HepG2 (cell line): Measurements from ENCODE around the gene UBAP1. TPM values are rescaled to one million over a fixed set of nuclear protein-coding genes. Genes with fewer than 3 reads are reported as not detected.

Experiments
- ATAC-seq: fragments of 200-7000 bp; cut with Tn5 transposase; 3 replicates; pipeline ENCODE4 v1.9.1; 2020; ENCODE audit warnings: mild to moderate bottlenecking, moderate library complexity
- BruUV-seq: library from RNA; stranded (reverse); fragments of 400-500 nt; replicated peaks from 2 replicates; lab custom pipeline; 2021; lab: Mats Ljungman, UMichigan
- CTCF ChIA-PET: fragments of 300-600 bp; formaldehyde crosslinking; extraction: SDS; loops from one replicate; lab custom pipeline; 2021; ENCODE audit warnings: low total read pairs, inconsistent platforms, low intra/inter-chr PET ratio; lab: Yijun Ruan, JAX
- POLR2A ChIA-PET: fragments of 350-600 bp; sonication (Branson Sonifier 250); formaldehyde crosslinking; loops from one replicate; lab custom pipeline; 2020; ENCODE audit warnings: antibody characterized with exemption, inconsistent platforms; lab: Yijun Ruan, JAX
- DNase-seq: peaks from one replicate; pipeline ENCODE4 v3.0.0-alpha.2; 2015; ENCODE audit warnings: low spot score
- FAIRE-seq: peaks from 3 replicates; lab custom pipeline; 2011; peaks lifted over from hg19 to GRCh38; lab: Jason Lieb, UNC
- H2AFZ ChIP-seq: one replicate; pipeline ENCODE4 v1.6.1; 2011; ENCODE audit warnings: low read length, inconsistent platforms
- H3K27ac ChIP-seq: fragments of 300-600 bp; 3 replicates; pipeline ENCODE4 v1.8.0; 2011; ENCODE audit warnings: mixed run types, mild to moderate bottlenecking, mixed read lengths, low read length, inconsistent platforms; ENCODE audit not compliant: insufficient read depth; ENCODE audit errors: extremely low read length
- H3K27me3 ChIP-seq, 2 experiments: fragments of 200-600 bp in 1 of 2; 2 replicates in 1 of 2; 3 replicates in 1 of 2; pipeline versions ENCODE4 v1.6.0 to v1.8.0; 2011; ENCODE audit warnings: low read length in 2 of 2, mild to moderate bottlenecking in 2 of 2, moderate library complexity in 2 of 2, inconsistent platforms in 1 of 2; ENCODE audit not compliant: insufficient read depth in 2 of 2, control insufficient read depth in 1 of 2
- H3K36me3 ChIP-seq, 2 experiments: fragments of 200-600 bp in 1 of 2; replicated peaks in 1 of 2; 2 replicates in 1 of 2; 3 replicates in 1 of 2; pipeline versions ENCODE4 v1.5.1 to v1.8.0; 2011; ENCODE audit warnings: low read length in 2 of 2, inconsistent platforms in 1 of 2; ENCODE audit not compliant: insufficient read depth in 2 of 2, control insufficient read depth in 1 of 2
- H3K4me1 ChIP-seq: 2 replicates; pipeline ENCODE4 v1.5.1; 2012; ENCODE audit warnings: low read length, inconsistent platforms; ENCODE audit not compliant: insufficient read depth
- H3K4me2 ChIP-seq: 2 replicates; pipeline ENCODE4 v1.6.0; 2011; ENCODE audit warnings: low read depth, low read length, inconsistent platforms
- H3K4me3 ChIP-seq, 3 experiments: fragments of 200-600 bp in 1 of 3; sonication (generic), shearing (Covaris generic) in 1 of 3; replicated peaks in 1 of 3; 2 replicates each; pipeline ENCODE4 v1.5.1; 2011 to 2016; ENCODE audit warnings: low read length in 3 of 3, inconsistent platforms in 2 of 3, low read depth in 2 of 3, mild to moderate bottlenecking in 2 of 3, control low read depth in 1 of 3, mixed read lengths in 1 of 3; ENCODE audit not compliant: insufficient read depth in 1 of 3
- H3K79me2 ChIP-seq: one replicate; pipeline ENCODE4 v1.6.1; 2011; ENCODE audit warnings: low read length, inconsistent platforms; ENCODE audit not compliant: insufficient read depth
- H3K9ac ChIP-seq: 2 replicates; pipeline ENCODE4 v1.6.0; 2011; ENCODE audit warnings: mild to moderate bottlenecking, low read depth, low read length, inconsistent platforms; ENCODE audit not compliant: insufficient read depth
- H3K9me3 ChIP-seq: 2 replicates; pipeline ENCODE4 v1.5.1; 2012; ENCODE audit warnings: mild to moderate bottlenecking, low read length
- H4K20me1 ChIP-seq: 2 replicates; pipeline ENCODE4 v1.6.0; 2011; ENCODE audit warnings: inconsistent platforms, mild to moderate bottlenecking, low read length, moderate library complexity; ENCODE audit not compliant: insufficient read depth
- AGO1 ChIP-seq: fragments of 200-400 bp; formaldehyde crosslinking; IDR thresholded peaks from 2 replicates; pipeline ENCODE4 v1.6.1; 2017; ENCODE audit warnings: mild to moderate bottlenecking, low read depth, low read length, moderate library complexity; ENCODE audit not compliant: poor library complexity, severe bottlenecking
- ATF7 ChIP-seq, 2 experiments: fragments of 450-650 bp in 1 of 2; sonication (generic) in 1 of 2; formaldehyde crosslinking in 1 of 2; IDR thresholded peaks; 2 replicates each; pipeline versions ENCODE4 v1.4.0 to v1.6.1; 2016 to 2020; ENCODE audit warnings: antibody characterized with exemption in 1 of 2, mild to moderate bottlenecking in 1 of 2, missing genetic modification reagents in 1 of 2
- HOXA3 ChIP-seq: sonication (generic); formaldehyde crosslinking; IDR thresholded peaks from 2 replicates; pipeline ENCODE4 v1.5.0; 2020; ENCODE audit warnings: missing genetic modification reagents
- KLF16 ChIP-seq, 2 experiments: sonication (generic) in 1 of 2; formaldehyde crosslinking in 1 of 2; IDR thresholded peaks; 2 replicates each; pipeline versions ENCODE4 v1.6.1 to v1.8.0; 2016 to 2023; ENCODE audit warnings: missing genetic modification reagents in 2 of 2, missing compliant biosample characterization in 1 of 2
- MEF2D ChIP-seq: sonication (generic); formaldehyde crosslinking; IDR thresholded peaks from 2 replicates; pipeline ENCODE4 v1.5.1; 2020; ENCODE audit warnings: mild to moderate bottlenecking, missing genetic modification reagents
- MYC ChIP-seq: sonication (generic); formaldehyde crosslinking; IDR thresholded peaks from 2 replicates; pipeline ENCODE4 v1.9.0; 2021; ENCODE audit warnings: missing genetic modification reagents, borderline replicate concordance
- NFKB2 ChIP-seq: sonication (generic); formaldehyde crosslinking; IDR thresholded peaks from 2 replicates; pipeline ENCODE4 v1.4.0; 2020; ENCODE audit warnings: missing genetic modification reagents, borderline replicate concordance
- PHF8 ChIP-seq: sonication (generic); formaldehyde crosslinking; IDR thresholded peaks from 2 replicates; pipeline ENCODE4 v1.5.0; 2020; ENCODE audit warnings: missing genetic modification reagents
- SMAD3 ChIP-seq: sonication (generic); formaldehyde crosslinking; IDR thresholded peaks from 2 replicates; pipeline ENCODE4 v1.4.0; 2020; ENCODE audit warnings: missing genetic modification reagents
- SNAPC2 ChIP-seq: sonication (generic); formaldehyde crosslinking; IDR thresholded peaks from 2 replicates; pipeline ENCODE4 v1.8.1; 2022; ENCODE audit warnings: mild to moderate bottlenecking, missing genetic modification reagents
- SYNCRIP ChIP-seq: fragments of 200-400 bp; formaldehyde crosslinking; IDR thresholded peaks from 2 replicates; pipeline ENCODE4 v1.6.1; 2018; ENCODE audit warnings: mild to moderate bottlenecking, low read depth, low read length; ENCODE audit not compliant: insufficient read depth
- XBP1 ChIP-seq: sonication (generic); formaldehyde crosslinking; IDR thresholded peaks from 2 replicates; pipeline ENCODE4 v1.5.0; 2020; ENCODE audit warnings: missing genetic modification reagents
- ZKSCAN1 ChIP-seq: fragments of 150-350 bp; IDR thresholded peaks from 2 replicates; pipeline ENCODE4 v1.6.1; 2014; ENCODE audit warnings: low read length
- ZNF468 ChIP-seq: sonication (generic); formaldehyde crosslinking; IDR thresholded peaks from 2 replicates; pipeline ENCODE4 v1.8.0; 2022; ENCODE audit warnings: mild to moderate bottlenecking, moderate library complexity, missing genetic modification reagents
- ZNF558 ChIP-seq: sonication (generic); formaldehyde crosslinking; IDR thresholded peaks from 2 replicates; pipeline ENCODE4 v1.9.0; 2022; ENCODE audit warnings: mild to moderate bottlenecking, missing genetic modification reagents, borderline replicate concordance
- ZNF768 ChIP-seq: sonication (generic); formaldehyde crosslinking; IDR thresholded peaks from 2 replicates; pipeline ENCODE4 v1.4.0; 2020; ENCODE audit warnings: missing genetic modification reagents
- ZNF850 ChIP-seq: sonication (generic); formaldehyde crosslinking; conservative IDR thresholded peaks from 2 replicates; pipeline ENCODE4 v1.9.0; 2021; ENCODE audit warnings: mild to moderate bottlenecking, missing genetic modification reagents
- ZSCAN21 ChIP-seq: sonication (generic); formaldehyde crosslinking; IDR thresholded peaks from 2 replicates; pipeline ENCODE4 v1.8.0; 2022; ENCODE audit warnings: mild to moderate bottlenecking, missing genetic modification reagents, moderate library complexity, borderline replicate concordance
- WGBS: methylation state at CpG from one replicate; pipeline ENCODE4 v1.1.6; 2017; ENCODE audit warnings: low lambda C conversion rate; 5-methylcytosine and 5-hydroxymethylcytosine counted together
- in situ Hi-C: cut with HindIII; loops from 2 replicates; pipeline ENCODE4 v1.10.0; 2017; ENCODE audit warnings: low pct_unique_long_range_greater_than_20kb; ENCODE audit not compliant: extremely low pct_ligation_motif_present
- intact Hi-C: fragments of 100-400 bp; cut with micrococcal nuclease; formaldehyde crosslinking; loops from one replicate; pipeline ENCODE4 v1.10.0; 2022; ENCODE audit not compliant: unreplicated experiment
- polyA plus RNA-seq, 8 experiments: library from polyadenylated mRNA; depleted of rRNA in 3 of 8; stranded (reverse) in 7 of 8; unstranded in 1 of 8; fragments of >200 nt; fragmentation: Illumina TruSeq in 4 of 8; extraction: Trizol in 4 of 8; gene quantifications; 2 replicates each; pipeline versions ENCODE4 v1.2.1 to v1.2.3, GENCODE V29; 2011 to 2016; ENCODE audit warnings: low read depth in 4 of 8, missing spikeins in 1 of 8, mixed read lengths in 1 of 8; ENCODE audit not compliant: insufficient read depth in 1 of 8
- total RNA-seq, 5 experiments: library from RNA; depleted of rRNA; stranded (reverse); fragments of >200 nt; fragmentation: Illumina TruSeq; extraction: Trizol; gene quantifications; 2 replicates each; pipeline ENCODE4 v1.2.3, GENCODE V29; 2016; ENCODE audit warnings: low read depth in 1 of 5
- TF ChIP-seq, protein P1 (sequence below): sonication (generic); formaldehyde crosslinking; IDR thresholded peaks from 2 replicates; pipeline ENCODE4 v1.8.0; 2022; ENCODE audit warnings: mild to moderate bottlenecking, missing genetic modification reagents, moderate library complexity
- TF ChIP-seq, protein P2 (sequence below): sonication (generic); formaldehyde crosslinking; IDR thresholded peaks from 2 replicates; pipeline ENCODE4 v1.4.0; 2020; ENCODE audit warnings: mild to moderate bottlenecking, missing genetic modification reagents
- TF ChIP-seq, protein P3 (sequence below): sonication (generic); IDR thresholded peaks from 2 replicates; pipeline ENCODE4 v1.6.1; 2016; ENCODE audit warnings: low read depth, borderline replicate concordance

UBAP1 gene
- total and polyA plus RNA-seq, 2 of the 13 experiments (the other 11 are each of a cell fraction or from before 2014, with no cell fraction given) = 19.5 to 40.5 TPM

DNA sequence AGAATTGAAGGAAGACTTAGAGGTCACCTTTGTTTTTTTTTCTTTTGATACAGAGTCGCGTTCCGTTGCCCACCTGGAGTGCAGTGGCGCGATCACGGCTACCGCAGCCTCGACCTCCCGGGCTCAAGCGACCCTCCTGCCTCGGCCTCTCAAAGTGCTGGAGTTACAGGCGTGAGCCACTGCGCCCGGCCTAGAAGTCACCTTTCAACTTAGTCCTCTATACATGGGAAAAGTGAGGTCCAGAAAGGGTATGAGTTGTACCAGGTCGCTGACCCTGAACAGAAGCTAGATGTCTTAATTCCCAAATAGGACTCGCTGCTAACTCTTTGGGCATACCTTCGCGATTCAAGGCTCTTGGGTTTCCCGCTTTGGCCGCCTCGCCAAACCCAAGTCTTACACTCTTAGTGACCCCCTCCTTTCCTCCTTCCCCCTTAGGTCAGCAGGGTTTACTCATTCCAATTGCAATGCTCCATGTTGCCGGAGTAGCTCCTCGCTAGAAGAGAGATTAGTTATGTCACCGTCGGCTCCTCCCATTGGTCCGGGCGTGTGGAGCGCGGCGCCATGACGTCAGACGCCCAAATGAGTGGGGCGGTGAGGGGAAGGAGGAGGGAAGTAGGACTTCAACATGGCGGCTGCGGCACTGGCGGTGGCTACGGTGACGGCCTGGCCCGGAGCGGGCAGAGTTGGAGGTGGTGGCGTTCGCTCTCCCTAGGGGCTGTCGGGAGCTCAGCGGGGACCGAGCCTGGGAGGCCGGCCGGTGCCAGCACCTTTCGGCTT, at the start of gene UBAP1 (continued):
- no peak for TF ChIP-seq ZNF468 (CRISPR knock-in tag)
- no peak for TF ChIP-seq ZNF850 (CRISPR knock-in tag)
- TF ChIP-seq, protein P1, sequence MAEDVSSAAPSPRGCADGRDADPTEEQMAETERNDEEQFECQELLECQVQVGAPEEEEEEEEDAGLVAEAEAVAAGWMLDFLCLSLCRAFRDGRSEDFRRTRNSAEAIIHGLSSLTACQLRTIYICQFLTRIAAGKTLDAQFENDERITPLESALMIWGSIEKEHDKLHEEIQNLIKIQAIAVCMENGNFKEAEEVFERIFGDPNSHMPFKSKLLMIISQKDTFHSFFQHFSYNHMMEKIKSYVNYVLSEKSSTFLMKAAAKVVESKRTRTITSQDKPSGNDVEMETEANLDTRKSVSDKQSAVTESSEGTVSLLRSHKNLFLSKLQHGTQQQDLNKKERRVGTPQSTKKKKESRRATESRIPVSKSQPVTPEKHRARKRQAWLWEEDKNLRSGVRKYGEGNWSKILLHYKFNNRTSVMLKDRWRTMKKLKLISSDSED (CRISPR knock-in tag) = no peak
- TF ChIP-seq ZSCAN21 (CRISPR knock-in tag) = 0 out of 2 replicates have a peak, but pooled peaks have one; percentile 65
- TF ChIP-seq PHF8 (CRISPR knock-in tag) = peak; percentile 89
- TF ChIP-seq ATF7 (IDR thresholded peaks at IDR 0.05) = peak; percentile 99
- TF ChIP-seq ATF7 (CRISPR knock-in tag; IDR thresholded peaks at IDR 0.05) = peak; percentile 98
- TF ChIP-seq MEF2D = peak; percentile 65
- peak in 1 of 2 experiments; percentile 57; a peak in 1 of 4 replicates for TF ChIP-seq KLF16 (CRISPR knock-in tag; IDR thresholded peaks at IDR 0.05)
- peak; percentile 97 for TF ChIP-seq HOXA3
- TF ChIP-seq SYNCRIP = no peak

DNA sequence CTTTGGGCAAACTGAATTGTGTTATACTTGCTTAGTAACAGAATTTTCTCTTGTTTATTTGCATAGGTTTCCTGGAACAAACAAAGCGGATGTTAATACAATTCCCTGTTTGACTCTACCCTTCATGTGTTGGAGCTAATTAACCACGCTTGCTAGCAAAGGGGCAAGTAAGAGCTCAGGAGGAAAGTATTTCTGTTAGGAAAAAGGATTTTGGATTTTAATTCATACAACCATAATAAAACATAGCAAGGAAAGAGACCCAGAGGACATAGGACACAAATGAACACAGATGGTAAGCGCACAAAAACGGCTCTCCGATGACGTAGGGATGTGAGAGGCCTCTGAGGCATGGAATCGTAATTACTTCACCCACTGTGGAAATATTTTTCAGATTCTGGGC, 47.3 kb upstream of the UBAP1 start:
- ChIA-PET POLR2A (interaction anchor here (1.6 kb wide), 1 partner anchor 47 kb away, joined by 5 read pairs; the partner anchor contains the start of gene UBAP1), CTCF (no interaction called here)
- DNase-seq = no peak
- H3K4me3 ChIP-seq = no peak overlapping the region
- no peaks in the 10 kb centered on the region for H3K9me3 ChIP-seq
- H3K4me1 ChIP-seq = peaks cover 28% of the 10 kb centered on the region
- no peak for ATAC-seq
- no peak overlapping the region for H3K9ac ChIP-seq
- H3K27ac ChIP-seq = no peak overlapping the region
- TF ChIP-seq ZKSCAN1 (no peak), SMAD3 (CRISPR knock-in tag) (no peak), ZNF558 (CRISPR knock-in tag) (no peak), XBP1 (CRISPR knock-in tag) (no peak), SNAPC2 (CRISPR knock-in tag) (no peak), ZNF768 (no peak), AGO1 (no peak), MYC (CRISPR knock-in tag) (no peak), ZSCAN21 (CRISPR knock-in tag) (no peak), NFKB2 (no peak)
- TF ChIP-seq, protein P2, sequence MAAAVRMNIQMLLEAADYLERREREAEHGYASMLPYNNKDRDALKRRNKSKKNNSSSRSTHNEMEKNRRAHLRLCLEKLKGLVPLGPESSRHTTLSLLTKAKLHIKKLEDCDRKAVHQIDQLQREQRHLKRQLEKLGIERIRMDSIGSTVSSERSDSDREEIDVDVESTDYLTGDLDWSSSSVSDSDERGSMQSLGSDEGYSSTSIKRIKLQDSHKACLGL = no peak
- TF ChIP-seq, protein P3, sequence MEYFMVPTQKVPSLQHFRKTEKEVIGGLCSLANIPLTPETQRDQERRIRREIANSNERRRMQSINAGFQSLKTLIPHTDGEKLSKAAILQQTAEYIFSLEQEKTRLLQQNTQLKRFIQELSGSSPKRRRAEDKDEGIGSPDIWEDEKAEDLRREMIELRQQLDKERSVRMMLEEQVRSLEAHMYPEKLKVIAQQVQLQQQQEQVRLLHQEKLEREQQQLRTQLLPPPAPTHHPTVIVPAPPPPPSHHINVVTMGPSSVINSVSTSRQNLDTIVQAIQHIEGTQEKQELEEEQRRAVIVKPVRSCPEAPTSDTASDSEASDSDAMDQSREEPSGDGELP = no peak
- WGBS = 75% methylated on average over 7 of the region's 7 CpGs
- no peaks in the 10 kb centered on the region for H4K20me1 ChIP-seq
- FAIRE-seq = no peak
- BruUV-seq = no TSS peak
- H3K27me3 ChIP-seq = no peaks in the 10 kb centered on the region
- H3K36me3 ChIP-seq = no peaks in the 10 kb centered on the region
- no peak overlapping the region for H2AFZ ChIP-seq
- H3K79me2 ChIP-seq = no peaks in the 10 kb centered on the region
- in situ Hi-C loops = no loop called here
- no peak overlapping the region for H3K4me2 ChIP-seq
- intact Hi-C loops = no loop called here
